IMR-90 (cell line): ENCODE data around the gene RNF151. TPM values are rescaled to one million over a fixed set of nuclear protein-coding genes. Genes with fewer than 3 reads are reported as not detected.

Experiments used
- ATAC-seq: fragments of 200-7000 bp; cut with Tn5 transposase; 2 replicates; pipeline ENCODE4 v1.9.1; 2020; ENCODE audit warnings: low read depth, mild to moderate bottlenecking, moderate library complexity
- BruUV-seq: library from RNA; stranded (reverse); fragments of 400-500 nt; replicated peaks from 2 replicates; lab custom pipeline; 2021; lab: Mats Ljungman, UMichigan
- CTCF ChIA-PET: fragments of 300-600 bp; formaldehyde crosslinking; extraction: SDS; loops from one replicate; lab custom pipeline; 2021; ENCODE audit warnings: antibody characterized with exemption; lab: Yijun Ruan, JAX
- POLR2A ChIA-PET: fragments of 300-600 bp; sonication (Branson Sonifier 250); formaldehyde crosslinking; loops from one replicate; lab custom pipeline; 2022; ENCODE audit warnings: antibody characterized with exemption; ENCODE audit not compliant: unreplicated experiment; lab: Charles Lee
- DNase-seq: peaks from one replicate; pipeline ENCODE4 v3.0.0; 2013
- H2AFZ ChIP-seq: replicated peaks from 2 replicates; pipeline ENCODE3; 2013; ENCODE audit warnings: low read length, mild to moderate bottlenecking; ENCODE audit not compliant: poor library complexity
- H2AK5ac ChIP-seq: 2 replicates; pipeline ENCODE4 v1.6.1; 2013; ENCODE audit warnings: low read depth, low read length, inconsistent platforms
- H2AK9ac ChIP-seq: replicated peaks from 2 replicates; pipeline ENCODE3; 2013; ENCODE audit warnings: mild to moderate bottlenecking, low read depth, low read length, moderate library complexity; ENCODE audit not compliant: poor library complexity
- H2BK120ac ChIP-seq: 2 replicates; pipeline ENCODE4 v1.6.1; 2013; ENCODE audit warnings: low read depth, low read length, inconsistent platforms
- H2BK15ac ChIP-seq: 3 replicates; pipeline ENCODE4 v1.6.1; 2013; ENCODE audit warnings: low read depth, low read length, inconsistent platforms
- H2BK20ac ChIP-seq: 2 replicates; pipeline ENCODE4 v1.6.1; 2013; ENCODE audit warnings: low read depth, mild to moderate bottlenecking, inconsistent platforms, low read length, moderate library complexity
- H2BK5ac ChIP-seq: 2 replicates; pipeline ENCODE4 v1.6.1; 2013; ENCODE audit warnings: mild to moderate bottlenecking, low read depth, low read length, inconsistent platforms; ENCODE audit not compliant: poor library complexity, severe bottlenecking
- H3K14ac ChIP-seq: replicated peaks from 2 replicates; pipeline ENCODE4 v1.6.1; 2013; ENCODE audit warnings: low read depth, low read length, inconsistent platforms
- H3K18ac ChIP-seq: 2 replicates; pipeline ENCODE4 v1.6.1; 2013; ENCODE audit warnings: low read depth, low read length, control low read depth
- H3K23ac ChIP-seq: 2 replicates; pipeline ENCODE4 v1.6.1; 2013; ENCODE audit warnings: low read depth, low read length, inconsistent platforms
- H3K27ac ChIP-seq: 2 replicates; pipeline ENCODE4 v1.5.1; 2013; ENCODE audit warnings: mild to moderate bottlenecking, control low read depth, low read length; ENCODE audit not compliant: insufficient read depth
- H3K27me3 ChIP-seq: 2 replicates; pipeline ENCODE4 v1.6.1; 2013; ENCODE audit warnings: low read length; ENCODE audit not compliant: control insufficient read depth, insufficient read depth
- H3K36me3 ChIP-seq: 2 replicates; pipeline ENCODE4 v1.6.1; 2013; ENCODE audit warnings: low read length, mixed read lengths; ENCODE audit not compliant: control insufficient read depth, insufficient read depth
- H3K4ac ChIP-seq: 2 replicates; pipeline ENCODE4 v1.6.1; 2013; ENCODE audit warnings: low read depth, low read length, inconsistent platforms
- H3K4me1 ChIP-seq: 2 replicates; pipeline ENCODE4 v1.6.1; 2013; ENCODE audit warnings: low read length, mixed read lengths; ENCODE audit not compliant: control insufficient read depth, insufficient read depth
- H3K4me2 ChIP-seq: 2 replicates; pipeline ENCODE4 v1.6.1; 2013; ENCODE audit warnings: low read depth, mild to moderate bottlenecking, control low read depth, low read length, moderate library complexity
- H3K4me3 ChIP-seq: 2 replicates; pipeline ENCODE4 v1.5.1; 2013; ENCODE audit warnings: low read depth, mild to moderate bottlenecking, control low read depth, low read length, moderate library complexity; ENCODE audit not compliant: insufficient read depth
- H3K56ac ChIP-seq: 2 replicates; pipeline ENCODE4 v1.6.1; 2013; ENCODE audit warnings: low read length, inconsistent platforms; ENCODE audit not compliant: insufficient read depth; ENCODE audit errors: extremely low read depth
- H3K79me1 ChIP-seq, 2 experiments: 2 replicates each; pipeline ENCODE4 v1.6.1; 2013; ENCODE audit warnings: low read length in 2 of 2, inconsistent platforms in 1 of 2, low read depth in 1 of 2
- H3K9ac ChIP-seq: 2 replicates; pipeline ENCODE4 v1.6.1; 2013; ENCODE audit warnings: low read depth, low read length, control low read depth
- H3K9me1 ChIP-seq: 2 replicates; pipeline ENCODE4 v1.6.1; 2013; ENCODE audit warnings: low read length, inconsistent platforms; ENCODE audit not compliant: insufficient read depth
- H3K9me3 ChIP-seq: 2 replicates; pipeline ENCODE4 v1.6.1; 2013; ENCODE audit warnings: low read length; ENCODE audit not compliant: control insufficient read depth, insufficient read depth
- H4K20me1 ChIP-seq: 2 replicates; pipeline ENCODE4 v1.6.1; 2013; ENCODE audit warnings: low read length, inconsistent platforms; ENCODE audit not compliant: insufficient read depth
- H4K5ac ChIP-seq: 2 replicates; pipeline ENCODE4 v1.6.1; 2013; ENCODE audit warnings: mild to moderate bottlenecking, low read depth, low read length, control low read depth
- H4K8ac ChIP-seq, 2 experiments: 2 replicates each; pipeline ENCODE4 v1.6.1; 2013; ENCODE audit warnings: low read depth in 2 of 2, low read length in 2 of 2, control low read depth in 1 of 2, inconsistent platforms in 1 of 2
- H4K91ac ChIP-seq: 2 replicates; pipeline ENCODE4 v1.6.1; 2013; ENCODE audit warnings: low read depth, low read length, inconsistent platforms; ENCODE audit not compliant: insufficient read depth
- MAZ ChIP-seq: IDR thresholded peaks from 2 replicates; pipeline ENCODE4 v1.6.1; 2012; ENCODE audit warnings: low read depth, mild to moderate bottlenecking, low read length, improper control_type of control experiment, moderate library complexity, borderline replicate concordance
- NFE2L2 ChIP-seq: fragments of 150-350 bp; IDR thresholded peaks from 2 replicates; pipeline ENCODE4 v1.6.1; 2016; ENCODE audit warnings: low read depth, mild to moderate bottlenecking, low read length
- POLR2A ChIP-seq: IDR thresholded peaks from 2 replicates; pipeline ENCODE4 v1.6.1; 2012; ENCODE audit warnings: mild to moderate bottlenecking, low read depth, low read length
- RAD21 ChIP-seq: IDR thresholded peaks from 2 replicates; pipeline ENCODE4 v1.6.1; 2012; ENCODE audit warnings: low read length, improper control_type of control experiment
- RCOR1 ChIP-seq: IDR thresholded peaks from 2 replicates; pipeline ENCODE4 v1.6.1; 2012; ENCODE audit warnings: mild to moderate bottlenecking, low read length, improper control_type of control experiment; ENCODE audit not compliant: insufficient replicate concordance
- RFX5 ChIP-seq: IDR thresholded peaks from 2 replicates; pipeline ENCODE4 v1.8.0; 2012; ENCODE audit warnings: low read depth, mild to moderate bottlenecking, low read length, moderate library complexity
- SMC3 ChIP-seq: fragments of 150-350 bp; IDR thresholded peaks from 2 replicates; pipeline ENCODE4 v1.6.1; 2016; ENCODE audit warnings: low read depth, mild to moderate bottlenecking, antibody characterized with exemption, low read length, moderate library complexity
- WGBS, 2 experiments: methylation state at CpG; one replicate each; pipeline versions ENCODE4 v1.1.5 to v1.1.7; 2013; ENCODE audit warnings: missing lambda C conversion rate in 2 of 2; ENCODE audit not compliant: insufficient read length in 1 of 2; ENCODE audit errors: extremely low coverage in 2 of 2; 5-methylcytosine and 5-hydroxymethylcytosine counted together
- dilution Hi-C: fragments of 300-500 bp; cut with HindIII; formaldehyde crosslinking; loops from one replicate; pipeline ENCODE4 v1.14.3; 2018; ENCODE audit warnings: low sequenced_read_pairs; ENCODE audit not compliant: unreplicated experiment
- in situ Hi-C: fragments of 300-500 bp; cut with MboI; formaldehyde crosslinking; loops from 3 replicates; pipeline ENCODE4 v1.14.3; 2019; ENCODE audit warnings: low sequenced_read_pairs, inconsistent platforms, mixed read lengths
- intact Hi-C: fragments of 100-400 bp; cut with micrococcal nuclease; formaldehyde crosslinking; loops from 2 replicates; pipeline ENCODE4 v1.10.0; 2022
- polyA plus RNA-seq, 3 experiments: library from polyadenylated mRNA; depleted of rRNA; stranded (reverse); fragments of >200 nt; gene quantifications; 2 replicates each; pipeline ENCODE4 v1.2.3, GENCODE V29; 2012; ENCODE audit warnings: low replicate concordance in 1 of 3
- total RNA-seq: library from RNA; depleted of rRNA; stranded (reverse); fragments of >200 nt; gene quantifications from 2 replicates; pipeline ENCODE4 v1.2.3, GENCODE V29; 2012
- TF ChIP-seq, protein P1 (sequence below): fragments of 150-350 bp; IDR thresholded peaks from 2 replicates; pipeline ENCODE4 v1.6.1; 2016; ENCODE audit warnings: low read depth, mild to moderate bottlenecking, low read length, moderate library complexity, borderline replicate concordance
- TF ChIP-seq, protein P2 (sequence below): conservative IDR thresholded peaks from 2 replicates; pipeline ENCODE4 v1.5.1; 2012; ENCODE audit warnings: mild to moderate bottlenecking, low read depth, low read length, improper control_type of control experiment

Gene RNF151
- total and polyA plus RNA-seq, 2 of the 4 experiments (the other 2 are of a cell fraction): not detected

- TF ChIP-seq, protein P1, sequence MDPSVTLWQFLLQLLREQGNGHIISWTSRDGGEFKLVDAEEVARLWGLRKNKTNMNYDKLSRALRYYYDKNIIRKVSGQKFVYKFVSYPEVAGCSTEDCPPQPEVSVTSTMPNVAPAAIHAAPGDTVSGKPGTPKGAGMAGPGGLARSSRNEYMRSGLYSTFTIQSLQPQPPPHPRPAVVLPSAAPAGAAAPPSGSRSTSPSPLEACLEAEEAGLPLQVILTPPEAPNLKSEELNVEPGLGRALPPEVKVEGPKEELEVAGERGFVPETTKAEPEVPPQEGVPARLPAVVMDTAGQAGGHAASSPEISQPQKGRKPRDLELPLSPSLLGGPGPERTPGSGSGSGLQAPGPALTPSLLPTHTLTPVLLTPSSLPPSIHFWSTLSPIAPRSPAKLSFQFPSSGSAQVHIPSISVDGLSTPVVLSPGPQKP: no peak
- TF ChIP-seq MAZ: no peak
- TF ChIP-seq POLR2A: no peak
- TF ChIP-seq SMC3: no peak
- TF ChIP-seq RFX5: no peak
Observed at GRCh38 chr16:1946495-1947368, 19.9 kb upstream of the RNF151 start (continued).

GRCh38 chr16:1947369-1947670, 19.3 kb upstream of the RNF151 start:
- H3K27ac ChIP-seq: no peak overlapping the region
- no peak overlapping the region for H4K91ac ChIP-seq
- in situ Hi-C loops: no loop called here
- H2BK15ac ChIP-seq: no peak overlapping the region
- dilution Hi-C loops: no loop called here
- H2AK9ac ChIP-seq: no peak overlapping the region
- DNase-seq (no peak), ATAC-seq (no peak)
- H4K20me1 ChIP-seq: no peaks in the 10 kb centered on the region
- H4K5ac ChIP-seq: no peak overlapping the region
- no peaks in the 10 kb centered on the region for H3K9me3 ChIP-seq
- H3K4me1 ChIP-seq: peaks cover under 1% of the 10 kb centered on the region; the same call in 1 of the 2 replicates
- H4K8ac ChIP-seq: no peak overlapping the region
- no peak overlapping the region for H2AK5ac ChIP-seq
- H3K4me3 ChIP-seq: no peak overlapping the region
- no peak overlapping the region for H3K4me2 ChIP-seq
- POLR2A ChIA-PET: no interaction called here
- H3K9ac ChIP-seq: no peak overlapping the region
- intact Hi-C loops: no loop called here
- no peak overlapping the region for H3K4ac ChIP-seq
- TF ChIP-seq NFE2L2 (no peak), RCOR1 (no peak), RAD21 (no peak)
- TF ChIP-seq, protein P2, sequence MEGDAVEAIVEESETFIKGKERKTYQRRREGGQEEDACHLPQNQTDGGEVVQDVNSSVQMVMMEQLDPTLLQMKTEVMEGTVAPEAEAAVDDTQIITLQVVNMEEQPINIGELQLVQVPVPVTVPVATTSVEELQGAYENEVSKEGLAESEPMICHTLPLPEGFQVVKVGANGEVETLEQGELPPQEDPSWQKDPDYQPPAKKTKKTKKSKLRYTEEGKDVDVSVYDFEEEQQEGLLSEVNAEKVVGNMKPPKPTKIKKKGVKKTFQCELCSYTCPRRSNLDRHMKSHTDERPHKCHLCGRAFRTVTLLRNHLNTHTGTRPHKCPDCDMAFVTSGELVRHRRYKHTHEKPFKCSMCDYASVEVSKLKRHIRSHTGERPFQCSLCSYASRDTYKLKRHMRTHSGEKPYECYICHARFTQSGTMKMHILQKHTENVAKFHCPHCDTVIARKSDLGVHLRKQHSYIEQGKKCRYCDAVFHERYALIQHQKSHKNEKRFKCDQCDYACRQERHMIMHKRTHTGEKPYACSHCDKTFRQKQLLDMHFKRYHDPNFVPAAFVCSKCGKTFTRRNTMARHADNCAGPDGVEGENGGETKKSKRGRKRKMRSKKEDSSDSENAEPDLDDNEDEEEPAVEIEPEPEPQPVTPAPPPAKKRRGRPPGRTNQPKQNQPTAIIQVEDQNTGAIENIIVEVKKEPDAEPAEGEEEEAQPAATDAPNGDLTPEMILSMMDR: no peak
- TF ChIP-seq, protein P1: no peak
- no peak overlapping the region for H3K18ac ChIP-seq
- no peaks in the 10 kb centered on the region for H3K27me3 ChIP-seq
- H3K36me3 ChIP-seq: no peaks in the 10 kb centered on the region
- H2BK20ac ChIP-seq: no peak overlapping the region
- H2AFZ ChIP-seq: no peak overlapping the region
- 100% methylated on average over 1 of the region's 9 CpGs; no CpG with 5 or more reads in 1 of the 2 experiments for WGBS, 2 experiments
- CTCF ChIA-PET: no interaction called here
- no peak overlapping the region for H3K56ac ChIP-seq
- H3K79me1 ChIP-seq: peaks cover 0 to 7% of the 10 kb centered on the region in 2 experiments; a peak in 2 of 4 replicates
- H3K9me1 ChIP-seq: no peaks in the 10 kb centered on the region
- no peak overlapping the region for H3K23ac ChIP-seq
- H3K14ac ChIP-seq: no peak overlapping the region
- no TSS peak for BruUV-seq
- H2BK5ac ChIP-seq: no peak overlapping the region
- H2BK120ac ChIP-seq: no peak overlapping the region
